HEK293 (cell line): ENCODE measurements around the gene L3MBTL4.

ENCODE experiments used
- CTCF ChIA-PET: fragments of 350-600 bp; formaldehyde crosslinking; extraction: SDS; loops from one replicate; lab custom pipeline; 2021; ENCODE audit warnings: antibody characterized with exemption; lab: Yijun Ruan, JAX
- POLR2A ChIA-PET: fragments of 300-600 bp; formaldehyde crosslinking; extraction: SDS; loops from one replicate; lab custom pipeline; 2020; ENCODE audit warnings: antibody characterized with exemption, inconsistent platforms; lab: Yijun Ruan, JAX
- H3K27ac ChIP-seq: fragments of 200-500 bp; sonication (Bioruptor generic); 2 replicates; pipeline ENCODE4 v1.5.1; 2014; ENCODE audit warnings: low read depth, low read length, control low read depth, inconsistent platforms; ENCODE audit errors: extremely low read depth
- H3K36me3 ChIP-seq, 2 experiments: fragments of 200-500 bp in 1 of 2; sonication (Bioruptor generic) in 1 of 2; 1 replicate in 1 of 2; 2 replicates in 1 of 2; pipeline ENCODE4 v1.5.1; 2014 to 2017; ENCODE audit warnings: inconsistent platforms in 2 of 2, low read length in 2 of 2; ENCODE audit not compliant: control insufficient read depth in 2 of 2, insufficient read depth in 1 of 2
- H3K4me1 ChIP-seq: fragments of 200-500 bp; sonication (Bioruptor generic); 2 replicates; pipeline ENCODE4 v1.5.1; 2014; ENCODE audit warnings: mild to moderate bottlenecking, low read length, inconsistent platforms; ENCODE audit not compliant: control insufficient read depth, insufficient read depth
- H3K4me3 ChIP-seq: 2 replicates; pipeline ENCODE4 v1.5.1; 2011; ENCODE audit warnings: low read depth, mild to moderate bottlenecking, control low read depth, low read length, moderate library complexity
- H3K9me3 ChIP-seq: fragments of 200-500 bp; sonication (Bioruptor generic); 2 replicates; pipeline ENCODE4 v1.5.1; 2014; ENCODE audit warnings: low read depth, low read length, inconsistent platforms; ENCODE audit not compliant: control insufficient read depth, insufficient read depth
- KLF10 ChIP-seq: fragments of 450-650 bp; IDR thresholded peaks from 2 replicates; pipeline ENCODE4 v1.5.1; 2018; ENCODE audit warnings: missing biosample characterization, mild to moderate bottlenecking, missing genetic modification characterization
- KLF8 ChIP-seq: fragments of 450-650 bp; formaldehyde crosslinking; IDR thresholded peaks from 2 replicates; pipeline ENCODE4 v1.5.1; 2016; ENCODE audit warnings: missing biosample characterization, missing genetic modification characterization
- PATZ1 ChIP-seq: fragments of 450-650 bp; formaldehyde crosslinking; IDR thresholded peaks from 2 replicates; pipeline ENCODE4 v1.5.1; 2016; ENCODE audit warnings: missing biosample characterization, missing genetic modification characterization
- REST ChIP-seq: fragments of 450-650 bp; formaldehyde crosslinking; IDR thresholded peaks from 2 replicates; pipeline ENCODE4 v1.5.1; 2016; ENCODE audit warnings: missing biosample characterization, missing genetic modification characterization
- SALL2 ChIP-seq: fragments of 450-650 bp; formaldehyde crosslinking; IDR thresholded peaks from 2 replicates; pipeline ENCODE4 v1.5.0; 2017; ENCODE audit warnings: missing biosample characterization, mild to moderate bottlenecking, missing genetic modification characterization, borderline replicate concordance
- ZBTB1 ChIP-seq: fragments of 450-650 bp; formaldehyde crosslinking; IDR thresholded peaks from 2 replicates; pipeline ENCODE4 v1.5.1; 2016; ENCODE audit warnings: missing biosample characterization, missing genetic modification characterization
- ZBTB17 ChIP-seq: fragments of 450-650 bp; formaldehyde crosslinking; IDR thresholded peaks from 2 replicates; pipeline ENCODE4 v1.5.1; 2016; ENCODE audit warnings: missing biosample characterization, missing genetic modification characterization
- ZBTB26 ChIP-seq: fragments of 450-650 bp; formaldehyde crosslinking; optimal IDR thresholded peaks from 2 replicates; pipeline ENCODE3; 2016; ENCODE audit warnings: missing biosample characterization, mild to moderate bottlenecking, missing genetic modification characterization
- ZBTB6 ChIP-seq: fragments of 450-650 bp; formaldehyde crosslinking; IDR thresholded peaks from 2 replicates; pipeline ENCODE4 v1.5.1; 2017; ENCODE audit warnings: missing biosample characterization, missing genetic modification characterization
- ZFP37 ChIP-seq: fragments of 450-650 bp; formaldehyde crosslinking; IDR thresholded peaks from 2 replicates; pipeline ENCODE4 v1.5.1; 2016; ENCODE audit warnings: missing biosample characterization, missing genetic modification characterization
- ZFP41 ChIP-seq: fragments of 450-650 bp; formaldehyde crosslinking; IDR thresholded peaks from 2 replicates; pipeline ENCODE4 v1.5.1; 2016; ENCODE audit warnings: missing biosample characterization, missing genetic modification characterization, borderline replicate concordance
- ZNF211 ChIP-seq: fragments of 450-650 bp; formaldehyde crosslinking; IDR thresholded peaks from 2 replicates; pipeline ENCODE4 v1.5.1; 2016; ENCODE audit warnings: low read depth, missing biosample characterization, missing genetic modification characterization
- ZNF26 ChIP-seq: fragments of 450-650 bp; formaldehyde crosslinking; IDR thresholded peaks from 2 replicates; pipeline ENCODE4 v1.5.1; 2016; ENCODE audit warnings: missing biosample characterization, missing genetic modification characterization
- ZNF398 ChIP-seq: fragments of 450-650 bp; formaldehyde crosslinking; IDR thresholded peaks from 2 replicates; pipeline ENCODE4 v1.5.1; 2017; ENCODE audit warnings: missing biosample characterization, missing genetic modification characterization
- ZNF513 ChIP-seq: fragments of 450-650 bp; IDR thresholded peaks from 2 replicates; pipeline ENCODE4 v1.5.1; 2018; ENCODE audit warnings: missing biosample characterization, missing genetic modification characterization
- ZNF544 ChIP-seq: fragments of 450-650 bp; formaldehyde crosslinking; IDR thresholded peaks from 2 replicates; pipeline ENCODE4 v1.5.0; 2017; ENCODE audit warnings: missing biosample characterization, missing genetic modification characterization
- ZNF558 ChIP-seq: fragments of 450-650 bp; formaldehyde crosslinking; IDR thresholded peaks from 2 replicates; pipeline ENCODE4 v1.5.1; 2016; ENCODE audit warnings: missing biosample characterization, missing genetic modification characterization
- ZNF677 ChIP-seq: fragments of 450-650 bp; IDR thresholded peaks from 2 replicates; pipeline ENCODE4 v1.5.0; 2018; ENCODE audit warnings: missing biosample characterization, mild to moderate bottlenecking, missing genetic modification characterization, moderate library complexity
- ZNF701 ChIP-seq: fragments of 450-650 bp; formaldehyde crosslinking; IDR thresholded peaks from 2 replicates; pipeline ENCODE4 v1.5.1; 2016; ENCODE audit warnings: missing biosample characterization, missing genetic modification characterization
- TF ChIP-seq, protein P1 (sequence below): fragments of 450-650 bp; formaldehyde crosslinking; IDR thresholded peaks from 2 replicates; pipeline ENCODE4 v1.5.1; 2016; ENCODE audit warnings: missing biosample characterization, missing genetic modification characterization

Gene L3MBTL4

GRCh38 chr18:6255116-6255705, 159.5 kb downstream of the L3MBTL4 start:
- Histone ChIP-seq H3K4me1 (peaks cover 16% of the 10 kb centered on the region), H3K9me3 (no peaks in the 10 kb centered on the region)
- CTCF ChIA-PET: interaction anchor here (1.5 kb wide), 1 partner anchor 266 kb away, joined by 3 read pairs; no protein-coding TSS in a partner anchor
- TF ChIP-seq ZFP41 (tag by site-specific recombination): no peak
- TF ChIP-seq, protein P1, sequence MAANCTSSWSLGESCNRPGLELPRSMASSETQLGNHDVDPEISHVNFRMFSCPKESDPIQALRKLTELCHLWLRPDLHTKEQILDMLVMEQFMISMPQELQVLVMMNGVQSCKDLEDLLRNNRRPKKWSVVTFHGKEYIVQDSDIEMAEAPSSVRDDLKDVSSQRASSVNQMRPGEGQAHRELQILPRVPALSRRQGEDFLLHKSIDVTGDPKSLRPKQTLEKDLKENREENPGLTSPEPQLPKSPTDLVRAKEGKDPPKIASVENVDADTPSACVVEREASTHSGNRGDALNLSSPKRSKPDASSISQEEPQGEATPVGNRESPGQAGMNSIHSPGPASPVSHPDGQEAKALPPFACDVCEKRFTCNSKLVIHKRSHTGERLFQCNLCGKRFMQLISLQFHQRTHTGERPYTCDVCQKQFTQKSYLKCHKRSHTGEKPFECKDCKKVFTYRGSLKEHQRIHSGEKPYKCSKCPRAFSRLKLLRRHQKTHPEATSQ (tag by site-specific recombination): no peak
- no peak for TF ChIP-seq ZFP37 (tag by site-specific recombination)
- no peak for TF ChIP-seq ZNF544
- TF ChIP-seq ZBTB26 (tag by site-specific recombination): no peak
- no peak for TF ChIP-seq KLF10 (tag by site-specific recombination)
- TF ChIP-seq ZNF398 (tag by site-specific recombination): no peak
- TF ChIP-seq ZNF26 (tag by site-specific recombination): no peak
- no peak for TF ChIP-seq ZNF558 (tag by site-specific recombination)
- TF ChIP-seq ZNF513 (tag by site-specific recombination): no peak
- no peak for TF ChIP-seq ZBTB1 (tag by site-specific recombination)
- no peak for TF ChIP-seq SALL2 (tag by site-specific recombination)
- no peak for TF ChIP-seq ZBTB17 (tag by site-specific recombination)
- TF ChIP-seq KLF8 (tag by site-specific recombination): no peak
- TF ChIP-seq ZNF677 (tag by site-specific recombination): no peak
- TF ChIP-seq REST (tag by site-specific recombination): no peak
- no peak for TF ChIP-seq ZNF701 (tag by site-specific recombination)
- no peak for TF ChIP-seq ZNF211 (tag by site-specific recombination)
- no peak for TF ChIP-seq ZBTB6 (tag by site-specific recombination)
- TF ChIP-seq PATZ1: no peak
- TF ChIP-seq, all 188 proteins: peak for 0
- H3K4me3 ChIP-seq: no peak overlapping the region
- no peaks in the 10 kb centered on the region for H3K36me3 ChIP-seq
- H3K27ac ChIP-seq: no peak overlapping the region
- POLR2A ChIA-PET: no interaction called here
